ENCODE data around the gene ZNF469. TPM values are rescaled to one million over a fixed set of nuclear protein-coding genes. Genes with fewer than 3 reads are reported as not detected.
"Not testable (repeated sequence)": the region's sequence is repeated elsewhere in the genome, so short reads cannot be mapped to it uniquely, and the experiment has no call there.

ZNF469 gene
- total RNA-seq, 4 donors from 2014 or later, result 0.24 to 0.55 (median 0.41) TPM

DNA sequence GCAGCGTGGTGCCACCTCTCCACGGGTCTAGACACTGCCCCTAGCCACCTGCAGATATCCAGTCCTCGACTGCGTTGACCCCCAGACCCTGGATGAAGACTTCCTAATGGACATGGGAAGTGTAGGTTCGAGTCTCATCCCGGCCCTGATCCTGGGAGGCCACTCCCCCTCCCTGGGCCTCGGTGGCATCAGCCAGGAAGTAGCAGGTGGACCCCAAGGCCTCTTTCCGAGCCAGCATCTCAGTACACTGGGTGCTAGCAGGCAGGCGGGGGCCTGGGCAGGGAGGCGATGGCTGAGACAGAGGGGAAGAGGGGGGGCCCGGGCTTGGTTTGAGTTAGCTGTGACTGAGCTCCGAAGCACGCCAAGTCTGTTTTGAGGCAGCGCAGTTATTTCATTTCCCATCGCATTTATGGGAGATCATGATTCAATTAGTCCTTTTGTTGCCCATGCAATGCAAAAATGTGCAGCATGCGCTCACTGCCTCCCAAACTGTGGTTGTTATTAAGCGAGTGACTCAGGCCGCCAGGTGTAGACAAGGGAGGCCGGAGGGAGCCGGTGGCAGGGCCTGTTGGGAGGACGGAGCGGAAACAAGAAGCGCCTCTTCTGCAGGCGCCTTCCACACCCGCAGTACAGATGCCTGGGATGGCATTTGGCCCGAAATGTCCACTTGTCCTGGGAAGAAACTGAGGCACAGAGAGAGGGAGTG, 25.3 kb upstream of the ZNF469 start:
- no peaks in the 10 kb centered on the region for H3K4me1 ChIP-seq
- H3K27me3 ChIP-seq, result peaks cover 3% of the 10 kb centered on the region
- no peak overlapping the region for H3K4me3 ChIP-seq
- TF ChIP-seq, protein P1, sequence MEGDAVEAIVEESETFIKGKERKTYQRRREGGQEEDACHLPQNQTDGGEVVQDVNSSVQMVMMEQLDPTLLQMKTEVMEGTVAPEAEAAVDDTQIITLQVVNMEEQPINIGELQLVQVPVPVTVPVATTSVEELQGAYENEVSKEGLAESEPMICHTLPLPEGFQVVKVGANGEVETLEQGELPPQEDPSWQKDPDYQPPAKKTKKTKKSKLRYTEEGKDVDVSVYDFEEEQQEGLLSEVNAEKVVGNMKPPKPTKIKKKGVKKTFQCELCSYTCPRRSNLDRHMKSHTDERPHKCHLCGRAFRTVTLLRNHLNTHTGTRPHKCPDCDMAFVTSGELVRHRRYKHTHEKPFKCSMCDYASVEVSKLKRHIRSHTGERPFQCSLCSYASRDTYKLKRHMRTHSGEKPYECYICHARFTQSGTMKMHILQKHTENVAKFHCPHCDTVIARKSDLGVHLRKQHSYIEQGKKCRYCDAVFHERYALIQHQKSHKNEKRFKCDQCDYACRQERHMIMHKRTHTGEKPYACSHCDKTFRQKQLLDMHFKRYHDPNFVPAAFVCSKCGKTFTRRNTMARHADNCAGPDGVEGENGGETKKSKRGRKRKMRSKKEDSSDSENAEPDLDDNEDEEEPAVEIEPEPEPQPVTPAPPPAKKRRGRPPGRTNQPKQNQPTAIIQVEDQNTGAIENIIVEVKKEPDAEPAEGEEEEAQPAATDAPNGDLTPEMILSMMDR (IDR thresholded peaks at IDR 0.05), result no peak
- TF ChIP-seq POLR2A (IDR thresholded peaks at IDR 0.05), result no peak
- H3K36me3 ChIP-seq, result no peaks in the 10 kb centered on the region
- no peak overlapping the region for H3K27ac ChIP-seq
- WGBS, result 76% methylated on average over 21 of the region's 26 CpGs
- H3K9me3 ChIP-seq, result no peaks in the 10 kb centered on the region
- DNase-seq (ENCODE audit: low spot score in 2 of 2), result no peak

DNA sequence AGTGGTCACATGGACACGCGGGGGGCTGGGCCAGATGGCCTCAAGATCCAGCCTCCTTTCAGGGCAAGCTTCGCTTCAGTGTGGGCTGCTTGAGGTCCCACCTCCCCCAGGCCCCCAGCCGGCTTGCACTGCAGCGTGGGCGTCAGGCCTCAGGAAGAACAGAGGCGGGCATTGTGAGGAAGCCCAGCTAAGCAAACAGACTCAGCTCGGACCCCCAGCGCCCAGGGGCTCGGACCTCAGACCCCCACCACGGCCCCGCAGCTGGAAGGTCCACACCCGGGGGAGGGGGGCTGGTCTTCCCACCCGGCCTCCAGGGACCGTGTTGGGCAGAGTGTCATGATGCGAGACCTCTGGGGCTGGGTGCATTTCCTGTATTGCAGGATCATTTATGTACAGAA, 24.7 kb upstream of the ZNF469 start:
- H3K36me3 ChIP-seq, result no peaks in the 10 kb centered on the region
- no peak overlapping the region for H3K4me3 ChIP-seq
- peaks cover 3% of the 10 kb centered on the region for H3K27me3 ChIP-seq
- no peak for TF ChIP-seq POLR2AphosphoS5 (IDR thresholded peaks at IDR 0.05)
- no peak for TF ChIP-seq POLR2A (IDR thresholded peaks at IDR 0.05)
- TF ChIP-seq, protein P1 (IDR thresholded peaks at IDR 0.05), result no peak
- no peak for TF ChIP-seq EP300 (IDR thresholded peaks at IDR 0.05)
- H3K27ac ChIP-seq, result no peak overlapping the region
- H3K9me3 ChIP-seq, result no peaks in the 10 kb centered on the region
- H3K4me1 ChIP-seq, result no peaks in the 10 kb centered on the region
- whole genome bisulfite sequencing, result 54% methylated on average over 12 of the region's 16 CpGs
- DNase-seq (ENCODE audit: low spot score in 2 of 2), result no peak

DNA sequence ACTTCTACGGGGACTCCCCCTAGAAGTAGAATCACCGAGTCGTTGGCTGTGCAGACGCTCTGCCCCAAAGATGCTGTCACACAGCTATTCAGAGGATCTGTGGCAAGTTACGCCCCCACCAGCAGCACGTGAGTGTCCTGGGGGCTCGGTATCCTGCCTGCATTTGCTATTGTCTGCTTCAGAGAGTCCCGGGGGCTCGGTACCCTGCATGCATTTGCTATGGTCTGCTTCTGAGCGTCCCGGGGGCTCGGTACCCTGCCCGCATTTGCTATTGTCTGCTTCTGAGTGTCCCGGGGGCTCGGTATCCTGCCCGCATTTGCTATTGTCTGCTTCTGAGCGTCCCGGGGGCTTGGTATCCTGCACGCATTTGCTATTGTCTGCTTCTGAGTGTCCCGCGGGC, 23.8 kb upstream of the ZNF469 start:
- peaks cover 3% of the 10 kb centered on the region for H3K27me3 ChIP-seq
- no peaks in the 10 kb centered on the region for H3K4me1 ChIP-seq
- no peaks in the 10 kb centered on the region for H3K36me3 ChIP-seq
- DNase-seq (ENCODE audit: low spot score in 2 of 2), result no peak
- H3K9me3 ChIP-seq, result no peaks in the 10 kb centered on the region
- no peak overlapping the region for H3K4me3 ChIP-seq
- WGBS, result 88% methylated on average over 21 of the region's 21 CpGs
- TF ChIP-seq, protein P1 (IDR thresholded peaks at IDR 0.05), result no peak
- TF ChIP-seq POLR2A (IDR thresholded peaks at IDR 0.05) (no peak), POLR2AphosphoS5 (IDR thresholded peaks at IDR 0.05) (no peak), EP300 (IDR thresholded peaks at IDR 0.05) (no peak)
- H3K27ac ChIP-seq, result no peak overlapping the region

DNA sequence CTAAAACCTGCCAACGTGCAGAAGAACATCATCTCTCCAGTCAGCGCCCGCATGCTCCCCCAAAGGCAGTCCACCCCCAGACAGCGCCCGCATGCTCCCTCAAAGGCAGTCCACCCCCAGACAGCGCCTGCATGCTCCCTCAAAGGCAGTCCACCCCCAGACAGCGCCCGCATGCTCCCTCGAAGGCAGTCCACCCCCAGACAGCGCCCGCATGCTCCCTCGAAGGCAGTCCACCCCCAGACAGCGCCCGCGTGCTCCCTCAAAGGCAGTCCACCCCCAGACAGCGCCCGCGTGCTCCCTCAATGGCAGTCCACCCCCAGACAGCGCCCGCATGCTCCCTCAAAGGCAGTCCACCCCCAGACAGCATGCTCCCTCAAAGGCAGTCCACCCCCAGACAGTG, 22.4 kb upstream of the ZNF469 start:
- not testable (repeated sequence) for H3K27me3 ChIP-seq; H3K4me1 ChIP-seq; DNase-seq (ENCODE audit: low spot score in 2 of 2); H3K9me3 ChIP-seq; H3K4me3 ChIP-seq; H3K36me3 ChIP-seq; H3K27ac ChIP-seq
- WGBS, result 91% methylated on average over 17 of the region's 20 CpGs

DNA sequence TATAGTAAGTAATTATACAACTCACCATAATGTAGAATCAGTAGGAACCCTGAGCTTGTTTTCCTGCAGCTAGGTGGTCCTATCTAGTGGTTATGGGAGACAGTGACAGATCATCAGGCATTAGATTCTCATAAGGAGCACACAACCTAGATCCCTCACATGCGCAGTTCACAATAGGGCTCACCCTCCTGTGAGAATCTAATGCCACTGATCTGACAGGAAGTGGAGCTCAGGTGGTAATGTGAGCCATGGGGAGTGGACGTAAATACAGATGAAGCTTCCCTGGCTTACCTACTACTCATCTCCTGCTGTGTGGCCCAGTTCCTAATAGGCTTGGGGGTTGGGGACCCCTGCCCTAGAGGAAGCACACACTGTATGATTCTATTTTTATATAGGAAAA, 21.8 kb upstream of the ZNF469 start:
- DNase-seq (ENCODE audit: low spot score in 2 of 2), result no peak
- Histone ChIP-seq H3K4me3 (no peak overlapping the region), H3K36me3 (no peaks in the 10 kb centered on the region), H3K9me3 (no peaks in the 10 kb centered on the region), H3K27me3 (peaks cover 3% of the 10 kb centered on the region), H3K4me1 (no peaks in the 10 kb centered on the region), H3K27ac (no peak overlapping the region)
- WGBS, result 74% methylated on average over 2 of the region's 2 CpGs
- TF ChIP-seq, protein P1 (IDR thresholded peaks at IDR 0.05), result no peak
- TF ChIP-seq EP300 (IDR thresholded peaks at IDR 0.05) (no peak), POLR2A (IDR thresholded peaks at IDR 0.05) (no peak), POLR2AphosphoS5 (IDR thresholded peaks at IDR 0.05) (no peak)

DNA sequence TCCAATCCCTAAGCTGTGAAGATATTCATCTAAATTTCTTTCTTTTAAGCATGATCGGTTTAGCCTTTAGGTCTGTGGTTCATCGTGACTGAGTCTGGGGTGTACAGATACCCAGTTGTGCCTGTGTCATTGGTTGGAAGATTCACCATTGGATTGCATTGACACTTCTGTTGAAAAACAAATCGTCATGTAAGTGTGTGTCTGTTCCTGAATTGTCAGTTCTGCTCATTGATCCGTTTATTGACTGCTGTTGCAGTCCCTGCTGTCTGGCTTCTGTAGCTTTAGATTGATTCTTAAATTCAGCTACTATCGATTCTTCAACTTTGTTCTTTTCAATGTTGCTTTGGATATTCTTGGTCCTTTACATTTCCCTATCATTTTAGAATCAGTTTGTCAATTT, 21.0 kb upstream of the ZNF469 start:
- no peak for DNase-seq (ENCODE audit: low spot score in 2 of 2)
- TF ChIP-seq POLR2AphosphoS5 (IDR thresholded peaks at IDR 0.05), result no peak
- TF ChIP-seq EP300 (IDR thresholded peaks at IDR 0.05), result no peak
- no peaks in the 10 kb centered on the region for H3K36me3 ChIP-seq
- peaks cover 3% of the 10 kb centered on the region for H3K27me3 ChIP-seq
- no peak overlapping the region for H3K4me3 ChIP-seq
- WGBS, result 86% methylated on average over 5 of the region's 5 CpGs
- no peaks in the 10 kb centered on the region for H3K4me1 ChIP-seq
- no peak overlapping the region for H3K27ac ChIP-seq
- H3K9me3 ChIP-seq, result no peaks in the 10 kb centered on the region

Data from suprapubic skin (tissue), 4 donors.